ENCODE results near the gene IMP4.

Gene IMP4

GRCh38 chr2:130358420-130359350 is 16.0 kb downstream of the IMP4 start:
- no peak for FAIRE-seq

DNA sequence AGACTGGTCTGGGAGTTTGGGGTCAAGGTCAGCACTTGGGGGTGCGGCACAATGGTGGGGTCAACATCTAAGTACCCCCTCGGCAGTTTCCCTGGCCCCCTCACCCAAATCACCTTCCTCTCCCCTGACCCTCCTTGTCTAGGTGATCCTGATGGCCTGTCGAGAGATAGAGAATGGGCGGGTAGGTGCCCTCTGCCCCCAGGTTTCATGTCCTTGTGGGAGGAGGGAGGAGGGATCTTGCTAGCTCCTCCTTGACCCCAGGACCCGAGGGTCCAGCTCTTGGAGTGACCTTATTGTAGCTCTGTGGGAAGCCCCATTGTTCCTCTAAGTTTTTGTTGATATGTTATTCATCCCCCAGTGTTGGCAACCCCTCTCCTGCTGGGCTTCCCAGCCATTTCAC is 16.8 kb downstream of the IMP4 start:
- FAIRE-seq, result no peak

DNA sequence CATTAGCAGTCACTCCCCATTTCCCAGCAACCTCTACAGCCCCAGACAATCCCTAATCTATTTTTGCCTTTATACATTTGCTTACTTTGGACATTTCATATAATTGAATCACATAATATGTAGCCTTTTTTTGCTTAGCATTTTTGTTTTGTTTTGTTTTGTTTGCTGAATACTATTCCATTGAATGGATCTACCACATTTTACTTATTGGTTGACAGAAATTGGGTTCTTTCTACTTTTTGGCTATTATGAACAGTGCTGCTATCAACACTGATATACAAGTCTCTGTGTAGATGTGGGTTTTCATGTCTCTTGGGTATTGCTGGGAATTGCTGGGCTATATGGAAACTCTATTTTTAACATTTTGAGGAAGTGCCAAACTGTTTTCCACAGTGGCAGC is 20.8 kb downstream of the IMP4 start:
- FAIRE-seq, result no peak

DNA sequence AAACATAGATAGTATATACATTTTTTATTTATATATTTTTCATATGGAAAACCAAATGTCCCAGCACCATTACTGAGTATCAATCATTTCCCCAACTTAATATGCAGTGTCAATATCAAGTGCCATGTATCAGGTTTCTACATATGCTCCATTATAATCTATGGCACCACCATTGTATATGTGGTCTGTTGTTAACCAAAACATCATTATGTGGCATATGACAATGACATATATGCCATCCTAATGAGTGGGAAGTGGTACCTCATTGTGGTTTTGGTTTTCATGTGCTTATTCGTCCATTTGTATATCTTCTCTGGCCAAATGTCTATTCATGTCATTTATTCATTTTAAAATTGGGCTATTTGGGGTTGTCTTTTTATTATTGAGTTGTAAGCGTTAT is 22.4 kb downstream of the IMP4 start:
- FAIRE-seq, result no peak

DNA sequence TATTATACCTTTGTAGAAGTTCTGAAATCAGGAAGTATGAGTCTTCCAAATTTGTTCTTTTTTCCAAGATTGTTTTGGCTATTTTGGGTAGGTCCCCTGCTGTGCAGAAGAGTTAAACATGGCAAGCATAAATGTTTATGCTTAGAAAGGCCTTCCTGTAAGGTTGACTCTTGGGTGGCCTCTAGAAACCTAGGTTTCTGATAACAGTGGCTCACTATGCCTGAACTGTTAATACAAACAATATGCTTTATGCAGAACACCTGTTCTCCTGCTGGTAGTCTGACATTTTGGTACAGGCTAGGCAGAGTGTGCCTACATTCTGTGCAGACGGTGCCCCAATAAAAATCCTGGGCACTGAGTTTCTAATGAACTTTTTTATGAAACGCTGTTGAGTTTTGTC is 23.3 kb downstream of the IMP4 start:
- no peak for FAIRE-seq

GRCh38 chr2:130366720-130367119 is 24.0 kb downstream of the IMP4 start:
- no peak for FAIRE-seq

GRCh38 chr2:130368786-130369185 is 26.1 kb downstream of the IMP4 start:
- FAIRE-seq, result no peak

DNA sequence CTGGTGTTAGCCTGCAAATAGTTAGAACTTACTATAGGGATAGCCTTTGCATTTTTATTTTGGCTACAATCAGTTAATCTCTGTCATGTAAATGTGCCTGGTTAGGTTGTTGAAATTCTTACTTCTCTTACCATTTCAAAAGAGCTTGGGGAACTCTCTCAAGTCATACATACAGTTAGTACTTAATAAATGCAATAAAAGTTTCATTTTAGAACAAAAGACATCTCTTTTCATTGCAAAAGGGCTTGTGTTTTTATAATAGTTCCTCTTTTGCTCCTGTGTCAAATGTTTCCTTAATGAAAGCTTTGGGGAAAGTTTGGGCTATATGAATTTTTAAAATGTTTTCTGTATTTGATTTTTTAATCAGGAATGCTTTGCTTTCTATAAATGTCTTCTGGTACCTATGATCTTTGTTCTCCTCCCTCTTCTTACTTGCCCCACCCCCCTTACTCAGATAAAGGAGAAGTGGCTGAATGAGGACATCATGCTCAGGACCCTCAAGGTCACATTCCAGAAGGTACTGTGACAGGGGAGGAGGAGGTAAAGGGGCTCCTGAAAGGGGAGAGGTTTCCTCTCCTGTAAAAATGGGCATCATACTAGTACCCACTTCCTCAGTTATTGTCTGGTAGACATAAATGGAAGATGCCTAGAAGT is 26.7 kb downstream of the IMP4 start:
- no peak for FAIRE-seq

- FAIRE-seq, result no peak
Observed at GRCh38 chr2:130369965-130370341, 27.3 kb downstream of the IMP4 start.

GRCh38 chr2:130370490-130370889 is 27.8 kb downstream of the IMP4 start:
- no peak for FAIRE-seq

- FAIRE-seq, result no peak
Observed at GRCh38 chr2:130371723-130372054, 29.0 kb downstream of the IMP4 start.

DNA sequence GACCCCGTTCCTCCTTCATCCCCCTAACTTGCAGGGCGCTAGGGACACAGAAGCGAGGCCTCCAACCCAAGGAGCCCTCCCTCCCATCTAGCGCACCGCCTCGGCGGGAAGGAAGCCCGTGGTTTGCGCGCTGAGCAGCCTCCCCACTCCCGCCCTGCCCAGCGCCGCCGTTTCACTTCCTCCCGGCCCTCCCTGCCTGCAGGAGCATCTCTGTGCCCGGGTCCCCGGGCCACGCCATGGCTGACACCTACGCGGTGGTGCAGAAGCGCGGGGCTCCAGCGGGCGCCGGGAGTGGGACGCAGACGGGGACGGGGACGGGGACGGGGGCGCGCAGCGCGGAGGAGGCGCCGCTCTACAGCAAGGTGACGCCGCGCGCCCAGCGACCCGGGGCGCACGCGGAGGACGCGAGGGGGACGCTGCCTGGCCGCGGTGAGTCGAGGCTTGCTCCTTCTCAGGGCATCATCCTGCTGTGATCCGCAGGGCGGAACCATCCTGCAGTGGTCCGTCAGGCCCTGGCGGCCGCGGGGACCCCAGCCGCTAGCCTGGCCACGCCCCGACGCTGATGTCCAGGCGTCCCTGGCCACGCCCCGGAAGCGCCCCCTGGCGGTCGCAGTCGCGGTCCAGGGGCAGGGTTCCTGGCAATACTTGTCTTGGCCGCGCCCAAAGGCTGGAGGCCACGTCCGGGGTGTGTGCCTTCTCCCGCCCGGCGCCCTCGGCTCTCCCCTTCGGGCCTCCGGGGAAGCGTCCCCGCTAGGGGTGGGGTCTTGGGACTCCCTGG is 29.5 kb downstream of the IMP4 start:
- FAIRE-seq, result no peak

- FAIRE-seq, result no peak
Observed at GRCh38 chr2:130372833-130373807, 30.4 kb downstream of the IMP4 start.

GRCh38 chr2:130373808-130374365 is 31.2 kb downstream of the IMP4 start:
- no peak for FAIRE-seq

DNA sequence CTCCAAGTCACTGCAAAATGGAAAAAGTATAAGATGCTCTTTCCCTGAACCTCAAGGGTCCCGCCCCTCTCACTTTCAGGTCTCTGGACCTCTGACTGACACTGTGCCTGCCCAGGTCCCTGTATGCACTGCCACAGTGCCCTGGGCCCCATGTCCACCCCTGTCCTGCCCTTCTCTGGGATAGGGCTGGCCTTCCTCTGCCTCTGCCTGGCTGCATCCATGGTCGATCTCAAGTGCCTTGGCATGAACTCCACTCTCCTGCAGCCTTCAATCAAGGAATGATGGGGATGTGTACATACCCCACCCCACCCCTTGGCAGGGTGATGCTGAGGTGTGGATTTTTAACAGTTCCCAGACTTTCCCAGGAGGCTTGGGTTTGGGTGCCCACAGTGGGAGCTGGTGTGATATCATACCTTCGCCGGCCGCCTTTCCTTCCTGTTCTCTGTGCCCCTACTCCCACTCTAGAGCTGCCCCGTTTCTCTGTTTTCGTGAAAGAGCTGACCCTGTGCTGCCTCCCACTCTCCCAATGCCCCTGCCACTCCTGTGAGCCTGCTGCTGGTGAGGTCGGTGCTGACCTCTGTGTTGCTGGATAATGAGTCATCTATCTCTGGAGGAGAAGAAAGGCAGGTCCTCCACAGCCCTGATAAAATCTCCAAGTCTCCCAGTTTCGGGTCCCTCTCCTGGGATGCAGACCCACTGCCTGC is 32.0 kb downstream of the IMP4 start:
- no peak for FAIRE-seq

- FAIRE-seq, result no peak
Observed at GRCh38 chr2:130375291-130376266, 32.9 kb downstream of the IMP4 start.

- no peak for FAIRE-seq
Observed at GRCh38 chr2:130376433-130377293, 34.0 kb downstream of the IMP4 start.

- FAIRE-seq, result no peak
Observed at GRCh38 chr2:130377491-130377890, 34.8 kb downstream of the IMP4 start.

GRCh38 chr2:130378206-130378897 is 35.7 kb downstream of the IMP4 start:
- no peak for FAIRE-seq

All from islet of Langerhans (tissue), 1 donor.